Activated gamma-delta T cell (primary cell): Measurements from ENCODE around the gene PLXDC2.

Source experiments
- DNase-seq: peaks from one replicate; lab custom pipeline; 2025; lab: John Stamatoyannopoulos, UW

PLXDC2 gene

DNA sequence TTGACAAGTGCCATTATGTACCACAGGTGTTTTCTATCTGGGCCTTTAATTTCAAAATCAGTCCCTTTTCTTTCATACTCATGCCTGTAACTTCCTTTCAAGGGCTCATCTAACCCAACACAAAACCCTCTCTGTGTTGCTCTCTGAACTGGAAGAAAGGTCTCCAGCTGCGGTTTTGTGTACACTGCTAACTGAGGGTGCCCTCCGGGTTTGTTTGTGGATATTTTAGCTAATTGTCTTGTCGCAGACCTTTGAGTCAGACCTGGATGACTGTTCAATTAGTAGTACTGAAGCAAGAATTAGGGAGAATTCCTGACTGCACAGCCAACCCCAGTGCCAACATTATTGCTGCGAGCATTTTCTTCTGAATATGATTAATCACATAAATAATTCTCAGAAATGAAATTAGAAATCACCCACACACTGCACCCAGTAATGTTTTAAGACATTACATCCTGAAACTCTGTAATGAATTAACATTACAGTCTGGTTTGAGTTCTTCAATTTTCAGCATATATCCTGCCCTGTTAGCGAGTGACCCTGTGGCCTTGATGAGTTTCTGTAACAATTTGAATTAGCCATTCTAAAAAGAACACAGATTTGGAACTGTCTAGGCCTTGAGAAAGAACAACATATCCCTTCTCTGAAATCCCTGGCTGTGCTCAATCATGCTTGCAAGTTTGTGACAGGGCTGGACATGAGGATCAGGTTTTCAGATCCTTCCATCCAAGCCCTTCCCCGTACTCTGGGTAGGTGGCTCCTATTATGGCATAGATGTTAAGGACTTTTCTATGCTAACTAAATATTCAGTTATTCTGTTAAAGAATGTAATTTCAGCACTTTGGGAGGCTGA is 460.1 kb downstream of the PLXDC2 start:
- DNase-seq, result no peak

DNA sequence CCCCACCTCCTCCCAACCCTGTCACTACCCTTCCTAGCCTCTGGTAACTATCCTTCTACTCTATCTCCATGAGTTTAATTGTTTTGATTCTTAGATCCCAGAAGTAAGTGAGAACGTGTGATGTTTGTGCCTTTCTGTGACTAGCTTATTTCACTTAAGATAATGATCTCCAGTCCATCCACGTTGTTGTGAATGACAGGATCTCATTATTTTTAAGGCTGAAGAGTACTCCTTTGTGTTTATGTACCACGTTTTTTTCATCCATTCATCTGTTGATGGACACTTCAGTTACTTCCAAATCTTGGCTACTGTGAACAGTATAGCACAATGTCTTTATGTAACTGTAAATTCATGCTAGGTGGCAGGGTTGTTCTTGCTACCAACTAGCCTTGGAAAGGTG is 461.6 kb downstream of the PLXDC2 start:
- no peak for DNase-seq

DNA sequence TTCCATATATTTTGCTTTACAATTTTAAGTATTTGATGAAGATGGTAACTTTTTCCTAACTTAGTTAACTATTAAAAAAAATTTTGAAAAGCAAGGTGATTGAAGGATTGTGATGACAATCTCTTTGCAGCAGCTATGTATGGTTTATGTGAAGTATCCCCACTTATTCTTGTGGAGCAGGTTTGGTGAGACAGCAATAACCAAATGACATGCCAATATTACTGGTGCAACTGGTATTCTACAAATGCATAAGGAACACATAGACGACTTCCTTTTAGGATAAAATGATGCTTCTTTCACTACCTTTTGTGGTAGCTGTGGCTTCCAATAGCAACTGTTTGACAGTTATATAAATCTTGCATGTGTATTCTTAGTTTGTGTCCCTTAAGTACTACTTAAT is 465.3 kb downstream of the PLXDC2 start:
- DNase-seq, result no peak

DNA sequence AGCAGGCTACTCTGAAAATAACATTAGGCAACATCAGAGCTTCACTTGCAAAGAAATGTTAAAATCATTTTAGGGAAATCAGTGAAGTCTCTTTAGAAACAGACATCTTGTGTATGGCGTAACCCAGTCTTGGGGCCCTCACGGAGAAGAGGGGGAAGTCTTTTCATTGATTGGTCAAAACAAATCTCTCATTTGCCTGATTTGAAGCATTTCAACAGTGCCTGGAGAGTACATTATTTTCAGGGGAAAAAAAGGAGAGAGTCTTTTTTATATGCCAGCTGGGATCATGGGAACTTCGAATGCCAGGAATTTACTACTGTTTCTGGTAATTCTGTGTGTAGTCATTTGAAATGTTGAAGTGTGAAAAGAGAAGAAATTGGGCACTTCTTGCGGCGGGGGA is 471.4 kb downstream of the PLXDC2 start:
- DNase-seq, result no peak

DNA sequence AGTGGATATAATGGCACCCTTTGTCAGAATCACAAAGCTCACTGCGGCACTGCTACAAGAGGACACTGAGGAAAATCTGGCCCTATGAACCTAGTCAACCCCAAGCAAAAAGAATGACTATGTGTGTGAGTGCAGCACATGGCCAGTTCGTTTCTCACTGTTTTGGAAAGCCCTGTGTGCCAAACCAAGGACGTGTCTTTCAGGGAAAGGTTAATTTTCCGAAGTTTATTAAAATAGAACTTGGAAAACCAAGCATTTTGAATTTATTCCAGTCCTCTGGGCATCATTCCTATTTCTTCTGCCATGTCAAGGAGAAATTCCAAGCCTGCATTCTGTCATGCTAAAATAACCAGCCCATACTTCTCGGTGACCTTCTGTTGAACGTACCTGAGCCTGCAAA is 471.8 kb downstream of the PLXDC2 start:
- DNase-seq, result no peak

DNA sequence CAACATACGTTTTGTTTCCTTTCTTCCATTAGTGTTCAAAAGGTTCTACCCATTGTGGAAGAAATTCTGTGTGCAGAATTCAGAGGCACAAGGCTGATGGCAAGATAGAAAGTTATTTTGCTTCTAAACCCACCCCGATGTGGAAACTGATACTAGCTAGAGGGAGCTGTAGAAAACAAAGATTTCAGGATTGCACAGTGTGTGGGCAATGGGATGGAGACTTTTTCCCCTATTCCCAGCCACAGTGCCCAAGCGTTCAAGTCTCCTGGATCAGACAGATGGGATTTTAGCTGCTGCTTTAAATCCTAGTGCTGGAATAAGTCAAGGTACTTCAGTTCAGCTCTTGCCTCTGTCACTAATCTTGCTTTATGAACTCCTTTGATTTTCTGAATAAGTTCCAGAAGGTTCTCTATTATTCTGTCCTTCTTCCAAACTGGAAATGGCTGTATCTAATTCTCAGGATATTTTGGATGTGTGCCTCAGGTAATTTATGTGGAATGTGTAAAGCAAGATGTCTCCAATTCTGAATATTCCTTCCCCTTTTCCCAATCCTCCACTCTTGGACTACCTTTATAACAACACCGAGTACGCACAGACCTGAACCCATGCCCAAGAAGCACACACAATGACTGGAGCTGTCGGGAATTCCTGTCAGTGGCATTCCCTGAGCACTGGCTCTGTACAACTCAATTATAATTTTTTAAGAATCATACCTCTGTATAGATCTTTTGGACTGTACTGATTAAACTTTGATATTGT is 473.0 kb downstream of the PLXDC2 start:
- DNase-seq, result no peak

DNA sequence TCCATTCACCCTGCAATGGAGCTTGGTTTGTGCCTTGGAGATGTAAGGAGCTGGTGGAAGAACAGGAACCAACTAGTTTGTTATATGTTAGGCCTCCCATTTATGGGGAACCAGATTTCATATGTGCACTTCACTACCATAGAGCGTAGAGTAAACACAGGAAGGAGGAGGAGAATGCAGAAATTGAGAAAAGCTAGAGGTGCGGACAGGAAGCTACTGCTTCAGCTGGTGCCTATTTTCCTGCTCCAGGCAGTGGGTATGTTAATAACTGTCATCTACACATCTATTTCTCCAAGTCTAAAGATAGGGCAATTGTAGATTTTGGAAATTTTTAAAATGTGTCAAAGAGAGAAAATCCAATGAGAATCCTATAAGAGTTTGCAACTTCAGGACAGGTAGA is 482.2 kb downstream of the PLXDC2 start:
- no peak for DNase-seq

DNA sequence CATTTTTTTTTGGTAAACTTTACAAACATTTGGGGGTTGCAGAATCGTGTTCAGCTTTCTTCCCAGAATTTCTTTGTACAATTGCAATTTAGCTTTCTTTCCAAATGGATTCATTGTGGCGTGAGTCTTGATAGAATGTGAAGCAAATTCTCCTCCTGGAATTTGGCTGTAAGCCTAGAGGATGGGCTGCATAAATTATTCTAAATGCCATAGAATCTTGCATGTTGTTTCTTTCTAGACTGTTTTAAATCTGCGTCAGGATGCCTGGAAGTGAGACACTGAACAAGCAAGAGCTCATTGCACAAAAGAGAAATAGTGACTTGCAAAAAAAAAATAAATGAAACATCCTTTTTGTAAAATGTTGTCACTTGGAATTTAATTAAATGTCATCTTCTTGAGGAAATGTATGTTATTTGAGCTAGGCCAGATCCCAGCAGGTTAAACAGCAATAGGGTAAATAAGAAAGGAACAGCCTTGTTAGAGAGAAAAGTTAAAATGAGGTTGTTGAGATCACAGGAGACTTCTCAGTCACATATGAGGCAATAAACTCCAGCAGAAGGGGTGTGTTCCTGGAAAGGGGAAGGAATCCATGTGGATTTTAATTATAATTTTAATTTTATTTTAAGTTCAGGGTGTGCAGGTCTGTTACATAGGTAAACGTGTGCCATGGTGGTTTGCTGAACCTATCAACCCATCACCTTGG is 483.0 kb downstream of the PLXDC2 start:
- no peak for DNase-seq

DNA sequence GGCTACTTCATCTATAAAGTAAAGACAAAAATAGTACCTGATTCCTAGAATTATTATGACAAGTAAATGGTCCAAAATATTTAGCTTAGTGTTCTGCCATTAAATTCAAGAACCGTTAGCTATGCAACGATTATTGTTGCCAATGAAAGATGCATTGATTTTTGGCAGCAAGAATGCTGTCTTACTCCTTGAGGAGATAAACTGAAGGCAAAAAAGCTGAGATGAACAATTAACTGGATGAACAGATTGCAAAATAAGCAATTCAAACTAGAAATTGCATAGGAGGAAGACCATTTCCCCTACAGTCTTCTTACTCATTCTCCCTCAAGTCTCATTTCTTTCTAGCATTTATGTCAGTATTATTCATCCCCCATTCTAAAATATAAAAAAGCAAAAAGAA is 484.5 kb downstream of the PLXDC2 start:
- no peak for DNase-seq

DNA sequence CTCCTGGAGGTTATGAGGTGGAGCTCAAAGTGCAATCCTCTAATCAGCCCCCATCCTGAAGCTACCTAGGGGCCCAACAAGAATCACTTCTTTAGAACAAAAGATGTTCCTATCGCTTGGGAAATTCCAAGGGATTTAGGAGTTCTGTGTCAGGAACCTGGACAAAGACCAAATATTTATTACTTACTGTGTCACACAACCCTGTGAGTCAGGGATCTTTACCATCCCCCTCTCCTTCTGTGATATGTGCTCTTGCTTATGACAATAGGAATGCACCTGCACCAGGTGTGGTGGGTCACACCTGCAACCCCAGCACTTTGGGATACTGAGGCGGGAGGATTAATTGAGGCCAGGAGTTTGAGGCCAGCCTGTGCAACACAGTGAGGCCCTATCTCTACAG is 485.8 kb downstream of the PLXDC2 start:
- no peak for DNase-seq

DNA sequence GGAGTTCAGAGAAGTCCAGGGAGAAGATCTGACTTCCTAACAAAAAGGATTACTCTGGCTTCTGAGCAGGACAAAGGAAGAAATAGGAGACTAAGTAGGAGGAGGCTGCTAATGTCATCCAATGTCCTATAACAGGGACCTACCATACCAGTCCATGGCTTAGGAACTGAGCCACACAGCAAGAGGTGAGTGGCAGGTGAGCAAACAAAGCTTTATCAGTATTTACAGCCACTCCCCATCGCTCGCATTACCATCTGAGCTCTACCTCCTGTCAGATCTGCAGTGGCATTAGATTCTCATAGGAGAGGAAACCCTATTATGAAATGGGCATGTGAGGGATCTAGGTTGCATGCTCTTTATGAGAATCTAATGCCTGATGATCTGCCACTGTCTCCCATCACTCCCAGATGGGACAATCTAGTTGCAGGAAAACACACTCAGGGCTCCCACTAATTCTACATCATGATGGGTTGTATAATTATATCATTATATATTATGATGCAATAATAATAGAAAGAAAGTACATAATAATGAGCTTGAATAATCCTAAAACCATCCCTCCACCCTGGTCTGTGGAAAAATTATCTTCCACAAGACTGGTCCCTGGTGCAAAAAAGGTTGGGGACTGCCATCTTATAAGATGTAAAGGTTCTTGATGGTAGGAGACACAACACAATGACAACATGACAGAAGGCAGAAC is 487.4 kb downstream of the PLXDC2 start:
- no peak for DNase-seq

DNA sequence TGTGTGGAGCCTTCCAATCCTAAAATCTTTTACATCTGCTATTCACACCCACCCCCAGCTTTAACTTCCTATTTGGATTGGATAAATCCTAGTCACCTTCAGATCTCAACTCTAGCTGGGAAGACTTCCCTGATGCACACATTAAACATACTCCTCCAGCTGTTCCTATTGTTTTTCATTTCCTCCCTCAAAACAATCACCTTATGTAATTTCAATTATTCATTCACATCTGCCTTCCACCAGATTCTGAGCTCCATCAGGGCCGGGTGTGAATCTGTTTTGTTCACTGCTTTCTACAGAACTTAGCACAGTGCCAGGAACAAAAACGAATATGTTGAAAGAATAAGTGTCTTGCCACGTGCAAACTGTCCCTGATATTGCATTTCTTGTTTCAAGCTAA is 497.4 kb downstream of the PLXDC2 start:
- no peak for DNase-seq

DNA sequence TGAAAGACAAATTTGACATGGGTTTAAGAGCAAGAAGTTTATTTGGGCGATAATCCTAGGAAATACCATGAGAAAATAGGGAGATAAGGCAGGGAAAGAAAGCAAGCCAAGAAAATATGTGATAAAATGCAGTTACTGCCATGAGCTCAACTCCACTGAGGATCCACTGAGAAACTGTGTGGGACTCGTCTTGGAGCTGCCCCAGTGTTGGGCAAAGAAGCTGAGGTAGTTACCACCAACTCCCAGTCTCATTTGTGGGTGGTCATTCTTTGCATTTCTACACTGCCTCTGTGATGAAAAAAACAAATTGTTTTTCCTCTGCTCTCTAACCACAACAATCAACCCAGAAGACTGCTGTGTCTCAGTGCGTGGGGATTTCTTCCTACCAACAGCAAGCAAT is 498.2 kb downstream of the PLXDC2 start:
- no peak for DNase-seq

DNA sequence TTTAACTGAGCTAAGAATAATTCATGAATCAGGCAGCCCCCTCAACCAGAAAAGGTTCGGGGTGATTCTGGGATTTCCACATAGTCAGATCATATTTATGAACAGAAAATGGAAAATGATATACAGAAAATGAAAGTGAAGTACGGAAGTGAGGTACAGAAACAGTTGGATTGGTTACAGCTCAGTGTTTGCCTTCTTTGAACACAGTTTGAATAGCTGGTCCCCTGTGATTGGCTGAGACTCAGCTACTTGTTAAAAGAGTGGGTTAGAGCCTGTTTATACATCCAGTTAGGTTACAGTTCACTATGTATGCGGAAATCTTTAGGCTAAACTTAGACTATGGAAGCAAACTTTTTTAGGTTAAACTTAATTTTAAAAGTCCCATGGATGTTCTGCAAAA is 511.7 kb downstream of the PLXDC2 start:
- DNase-seq, result no peak

DNA sequence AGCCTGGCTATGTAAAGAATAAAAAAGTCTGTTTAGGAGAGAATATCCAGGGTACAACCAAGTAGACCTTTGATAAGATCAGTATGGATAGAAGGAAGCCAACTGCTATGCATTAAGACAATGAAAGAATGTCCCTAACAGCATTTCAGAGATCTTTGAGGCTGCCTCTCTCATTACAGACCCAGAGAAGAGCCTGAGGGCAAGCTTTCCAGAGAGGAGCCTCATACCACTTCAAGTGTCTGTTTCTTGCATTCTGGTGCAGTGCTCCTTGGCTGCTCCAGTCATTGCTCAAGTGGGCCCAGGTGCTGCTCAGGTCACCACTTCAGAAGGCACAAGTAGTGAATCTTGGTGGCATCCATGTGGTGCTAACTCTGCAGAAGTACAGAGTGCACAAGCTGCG is 514.0 kb downstream of the PLXDC2 start:
- no peak for DNase-seq

DNA sequence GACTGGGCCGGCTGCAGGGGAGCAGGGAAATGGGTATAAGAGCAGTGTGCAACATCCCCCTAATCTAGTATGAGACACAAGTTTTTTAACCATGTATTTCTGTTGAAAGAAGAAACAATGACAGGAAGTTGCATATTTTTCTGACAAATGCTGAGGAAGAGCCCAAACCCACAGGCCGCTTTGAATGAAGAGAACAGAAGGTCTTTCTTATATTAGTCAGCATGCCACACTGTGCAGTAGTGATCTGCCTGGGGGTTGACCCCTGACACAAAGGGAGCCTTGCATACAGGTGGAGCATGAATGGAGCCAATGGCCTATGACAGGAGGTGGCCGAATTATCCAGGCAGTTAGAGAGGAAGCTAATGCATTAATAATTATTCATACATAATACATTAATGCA is 518.3 kb downstream of the PLXDC2 start:
- DNase-seq, result no peak
